ENCODE results near the gene RHAG.

The RHAG gene

DNA sequence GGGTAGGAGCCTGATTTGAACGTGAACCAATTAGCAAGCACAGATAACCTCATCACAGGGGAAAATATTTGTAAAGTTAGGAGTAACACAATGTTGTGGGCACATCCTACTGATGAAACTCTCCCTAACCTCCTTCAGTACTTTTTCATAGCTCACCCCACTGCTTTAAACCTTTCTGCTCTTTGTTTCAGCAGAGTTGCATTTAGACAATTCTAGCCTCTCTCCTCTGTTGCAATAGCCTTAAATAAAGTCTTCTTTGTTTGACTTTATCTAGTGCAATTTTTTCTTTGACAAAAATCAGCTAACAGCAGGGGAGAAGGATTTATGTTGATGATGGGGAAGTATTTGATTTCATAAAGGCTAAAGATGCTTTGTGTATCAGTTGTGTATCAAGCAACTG is 72.1 kb downstream of the RHAG start:
- DNase-seq, result no peak

DNA sequence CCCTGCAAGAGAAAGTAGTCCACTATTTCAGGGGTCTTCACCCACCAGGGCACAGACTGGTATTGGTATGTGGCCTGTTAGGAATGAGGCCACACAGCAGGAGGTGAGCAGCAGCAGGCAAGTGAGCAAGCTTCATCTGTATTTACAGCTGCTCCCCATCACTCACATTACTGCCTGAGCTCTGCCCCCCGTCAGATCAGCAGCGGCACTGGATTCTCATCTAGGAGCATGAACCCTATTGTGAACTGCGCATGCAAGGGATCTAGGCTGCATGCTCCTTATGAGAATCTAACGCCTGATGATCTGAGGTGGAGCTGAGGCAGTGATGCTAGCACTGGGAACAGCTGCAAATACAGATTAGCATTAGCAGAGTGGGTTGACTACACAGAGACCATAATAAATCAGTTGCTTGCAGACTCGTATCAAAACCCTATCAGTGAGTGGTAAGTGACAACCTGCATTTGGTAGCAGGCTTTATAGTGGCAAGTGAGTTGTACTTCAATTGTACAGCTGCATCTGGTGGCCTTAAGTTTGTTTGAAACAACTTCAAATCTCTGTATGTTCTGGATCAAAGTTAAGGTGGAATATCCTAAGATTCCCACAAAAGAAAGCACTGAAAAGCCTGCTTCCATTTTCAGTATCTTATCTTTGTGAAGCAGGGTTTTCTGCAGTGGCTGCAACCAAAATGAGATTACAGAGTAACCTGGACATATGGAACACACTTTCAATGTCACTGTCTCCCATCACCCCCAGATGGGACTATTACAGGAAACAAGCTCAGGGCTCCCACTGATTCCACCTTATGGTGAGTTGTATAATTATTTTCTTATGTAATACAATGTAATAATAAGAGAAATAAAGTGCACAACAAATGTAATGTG is 73.4 kb downstream of the RHAG start:
- DNase-seq, result no peak

DNA sequence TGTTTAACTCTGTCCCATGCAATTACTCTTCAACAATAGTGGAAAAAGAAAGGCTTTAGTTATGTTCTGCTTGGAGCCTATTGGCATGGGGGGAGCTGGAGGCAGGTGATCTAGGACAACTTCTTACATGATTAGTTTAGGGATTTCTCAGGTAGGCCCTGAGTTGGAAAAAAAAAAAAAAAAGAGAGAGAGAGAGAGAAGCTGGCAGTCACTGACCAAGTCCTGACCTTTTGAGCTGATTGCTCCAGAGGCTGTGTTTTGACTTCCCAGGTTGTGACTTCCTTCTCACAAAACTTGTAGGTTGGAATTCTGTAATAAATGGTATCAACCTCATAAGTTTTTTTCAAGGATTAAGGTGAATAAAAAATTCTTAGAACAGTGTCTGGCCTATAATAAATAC is 78.4 kb downstream of the RHAG start:
- no peak for DNase-seq

DNA sequence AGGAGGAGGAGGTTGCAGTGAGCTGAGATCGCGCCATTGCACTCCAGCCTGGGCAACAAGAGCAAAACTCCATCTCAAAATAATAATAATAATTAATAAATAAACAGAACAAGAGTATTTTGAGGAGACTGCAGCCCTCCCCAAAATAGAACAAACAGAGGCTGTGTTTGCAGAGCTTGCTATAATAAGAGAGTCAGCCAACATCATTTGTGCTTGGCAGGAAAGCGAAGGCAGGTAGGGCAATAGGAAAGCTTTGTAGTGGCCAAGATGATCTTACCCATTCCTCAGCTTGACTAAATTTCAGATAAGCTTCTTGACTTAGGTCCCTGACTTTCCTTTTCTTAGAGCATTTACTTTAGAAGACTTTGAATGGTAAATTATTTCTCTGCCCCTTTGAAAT is 79.5 kb downstream of the RHAG start:
- DNase-seq, result no peak

DNA sequence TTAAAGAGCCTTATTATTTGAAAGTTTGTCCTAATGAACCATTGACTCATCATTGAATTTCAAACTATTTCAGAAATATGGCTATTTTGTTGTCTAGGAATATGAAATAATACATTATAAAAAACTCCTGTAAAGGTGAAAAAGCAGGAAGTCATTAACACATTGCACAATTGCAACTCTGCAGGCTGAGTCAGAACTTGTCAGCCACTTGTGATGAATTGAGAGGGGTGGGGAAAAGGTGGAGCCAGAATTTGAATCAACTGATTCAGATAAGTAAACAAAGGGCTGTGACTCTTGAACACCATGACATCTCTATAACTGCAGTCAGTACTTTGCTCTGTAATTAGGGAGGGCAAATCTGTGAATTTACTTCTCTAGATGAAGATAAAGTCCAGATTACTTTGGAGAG is 80.2 kb downstream of the RHAG start:
- DNase-seq, result peak; percentile 63

DNA sequence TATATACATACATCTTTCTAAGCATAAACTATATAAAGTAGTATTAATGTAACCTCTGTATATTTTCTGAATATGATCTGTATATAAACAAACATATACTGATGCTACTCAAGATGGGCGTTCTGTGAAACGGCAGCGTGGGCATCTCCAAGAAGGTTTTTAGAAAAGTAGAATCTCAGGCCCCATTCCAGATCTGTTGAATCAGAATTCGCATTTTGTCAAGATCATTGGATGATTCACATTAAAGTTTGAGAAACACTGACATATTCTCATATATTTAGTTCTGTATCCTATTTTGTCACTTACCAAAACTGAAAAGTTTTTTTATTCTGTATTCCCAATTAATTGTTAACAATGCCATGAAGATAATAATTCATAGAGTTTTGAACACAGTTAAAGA is 80.7 kb downstream of the RHAG start:
- no peak for DNase-seq
